ENCODE results near the gene PPP6C. TPM values are rescaled to one million over a fixed set of nuclear protein-coding genes. Genes with fewer than 3 reads are reported as not detected.

The PPP6C gene
- total and polyA plus RNA-seq, 2 donors (not counting 1 experiment from before 2014, with no cell fraction given): 12.7 to 47.9 TPM

DNA sequence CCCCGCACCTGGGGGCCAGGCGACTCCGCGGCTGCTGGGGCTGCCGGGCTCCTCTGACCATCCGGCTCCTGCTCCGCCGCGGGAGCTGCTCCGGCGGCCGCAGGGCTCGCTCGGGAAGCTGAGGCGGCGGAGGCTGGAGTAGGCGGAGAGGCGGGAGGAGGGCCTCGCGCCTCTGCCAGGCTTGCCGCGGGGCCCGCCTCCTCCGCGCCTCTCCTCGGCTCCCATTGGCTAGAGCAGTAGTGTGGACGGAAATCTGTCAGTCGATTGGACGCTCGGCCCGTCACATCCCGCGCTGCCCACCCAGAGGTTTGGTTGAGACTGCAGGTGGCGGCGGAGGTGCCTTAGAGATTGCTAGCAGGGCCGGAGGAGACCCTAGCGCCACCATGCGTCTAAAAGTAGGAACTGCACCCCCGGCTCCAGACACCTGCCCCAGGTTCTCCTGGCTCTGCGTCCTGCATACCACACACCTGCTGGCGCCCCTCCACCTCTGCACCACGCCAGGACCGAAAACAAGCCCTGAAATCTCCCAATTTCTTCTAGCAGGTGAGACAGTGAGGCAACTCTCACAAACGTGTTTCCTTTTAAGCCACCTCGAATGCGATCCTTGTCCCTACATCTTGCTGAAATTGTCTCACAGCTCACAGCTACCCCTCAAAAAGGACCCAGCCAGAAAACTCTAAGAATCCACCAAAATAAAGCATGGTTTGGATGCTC is 46.1 kb downstream of the PPP6C start, which contains the start of gene SCAI:
Gene SCAI, minus strand, starts transcription at position 152 of the 714 bp plus-strand sequence. Its CDS starts 91 bp downstream, at position 61.
- peak; percentile 97 to 99 for DNase-seq (ENCODE audit: low read depth in 2 of 2)
- H3K9ac ChIP-seq (ENCODE audit: insufficient read depth, low read length): peak within 1 kb of the TSS; percentile 41
- H3K27ac ChIP-seq (ENCODE audit: insufficient read depth, low read length): no peak within 1 kb of the TSS
- no peak within 1 kb of the TSS for H2AFZ ChIP-seq (ENCODE audit: low read length)
- H3K4me2 ChIP-seq (ENCODE audit: extremely low read depth, insufficient read depth, low read length): peak within 1 kb of the TSS; percentile 88
- peaks cover 9% of the 10 kb centered on the region for H3K4me1 ChIP-seq (ENCODE audit: control insufficient read depth, extremely low read depth, insufficient read depth, low read length)
- H4K20me1 ChIP-seq (ENCODE audit: control insufficient read depth, extremely low read depth, insufficient read depth, low read length): no peaks in the 10 kb centered on the region
- TF ChIP-seq EZH2 (IDR thresholded peaks at IDR 0.05; ENCODE audit: low read length, missing control alignments): no peak
- TF ChIP-seq, protein P1, sequence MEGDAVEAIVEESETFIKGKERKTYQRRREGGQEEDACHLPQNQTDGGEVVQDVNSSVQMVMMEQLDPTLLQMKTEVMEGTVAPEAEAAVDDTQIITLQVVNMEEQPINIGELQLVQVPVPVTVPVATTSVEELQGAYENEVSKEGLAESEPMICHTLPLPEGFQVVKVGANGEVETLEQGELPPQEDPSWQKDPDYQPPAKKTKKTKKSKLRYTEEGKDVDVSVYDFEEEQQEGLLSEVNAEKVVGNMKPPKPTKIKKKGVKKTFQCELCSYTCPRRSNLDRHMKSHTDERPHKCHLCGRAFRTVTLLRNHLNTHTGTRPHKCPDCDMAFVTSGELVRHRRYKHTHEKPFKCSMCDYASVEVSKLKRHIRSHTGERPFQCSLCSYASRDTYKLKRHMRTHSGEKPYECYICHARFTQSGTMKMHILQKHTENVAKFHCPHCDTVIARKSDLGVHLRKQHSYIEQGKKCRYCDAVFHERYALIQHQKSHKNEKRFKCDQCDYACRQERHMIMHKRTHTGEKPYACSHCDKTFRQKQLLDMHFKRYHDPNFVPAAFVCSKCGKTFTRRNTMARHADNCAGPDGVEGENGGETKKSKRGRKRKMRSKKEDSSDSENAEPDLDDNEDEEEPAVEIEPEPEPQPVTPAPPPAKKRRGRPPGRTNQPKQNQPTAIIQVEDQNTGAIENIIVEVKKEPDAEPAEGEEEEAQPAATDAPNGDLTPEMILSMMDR (conservative IDR thresholded peaks at IDR 0.05 in 1 of 2, IDR thresholded peaks at IDR 0.05 in 1 of 2; ENCODE audit: low read depth in 1 of 2, low read length in 2 of 2): peak; percentile 96
- no peaks in the 10 kb centered on the region for H3K36me3 ChIP-seq (ENCODE audit: control insufficient read depth, insufficient read depth, low read length)
- no peaks in the 10 kb centered on the region for H3K27me3 ChIP-seq (ENCODE audit: control insufficient read depth, insufficient read depth, low read length)
- peak within 1 kb of the TSS; percentile 23 to 75 (median 50) for H3K4me3 ChIP-seq (replicated peaks in 1 of 4; ENCODE audit: control extremely low read depth in 1 of 4, insufficient read depth in 1 of 4, low read depth in 3 of 4, low read length in 4 of 4)
- H3K9me3 ChIP-seq (ENCODE audit: control insufficient read depth, insufficient read depth, low read depth, low read length): no peaks in the 10 kb centered on the region
- peaks cover 2% of the 10 kb centered on the region for H3K79me2 ChIP-seq (ENCODE audit: control insufficient read depth, insufficient read depth, low read length)

DNA sequence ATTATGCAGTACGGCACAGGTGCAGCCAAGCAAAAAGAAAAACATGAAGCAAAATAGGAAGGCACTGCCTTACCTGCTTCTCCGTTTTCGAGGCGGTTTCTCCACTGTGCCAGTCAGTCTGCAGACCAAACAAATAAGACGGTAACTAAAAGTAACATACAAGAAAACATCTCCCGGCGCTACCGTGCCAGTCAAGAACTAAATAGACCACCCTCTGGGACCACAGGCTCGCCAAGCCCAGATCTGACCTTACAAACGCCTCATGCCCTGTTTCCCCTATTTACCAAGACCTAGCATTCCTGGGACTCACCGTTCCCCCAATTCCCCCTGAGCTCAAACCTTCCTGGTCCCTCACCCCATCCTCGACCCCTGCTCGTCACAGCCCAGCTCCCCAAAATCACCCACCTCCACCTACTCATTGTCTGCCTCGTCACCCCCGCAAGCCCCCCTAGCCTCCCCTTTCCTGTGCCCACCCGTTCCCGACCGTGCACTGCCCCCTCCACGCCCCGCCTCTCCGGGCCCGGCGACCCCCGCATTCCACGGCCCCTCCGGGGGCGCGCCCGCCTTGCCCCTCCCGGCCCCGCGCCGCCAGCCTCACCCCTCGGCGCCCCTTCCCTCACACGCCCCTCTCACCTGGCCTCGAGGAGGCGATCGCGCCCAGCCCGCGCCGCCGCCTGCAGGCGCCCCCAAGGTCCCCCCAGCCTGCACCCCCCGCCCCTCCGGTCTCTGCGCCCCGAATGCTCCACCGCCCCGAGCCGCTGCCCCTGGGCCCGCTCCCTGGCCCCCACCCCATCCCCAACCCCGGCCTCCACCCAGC is 46.8 kb downstream of the PPP6C start:
- Histone ChIP-seq H3K9ac (ENCODE audit: insufficient read depth, low read length) (peak overlapping the region; percentile 41), H3K79me2 (ENCODE audit: control insufficient read depth, insufficient read depth, low read length) (peaks cover 2% of the 10 kb centered on the region), H3K9me3 (ENCODE audit: control insufficient read depth, insufficient read depth, low read depth, low read length) (no peaks in the 10 kb centered on the region), H3K4me2 (ENCODE audit: extremely low read depth, insufficient read depth, low read length) (peak overlapping the region; percentile 88), H4K20me1 (ENCODE audit: control insufficient read depth, extremely low read depth, insufficient read depth, low read length) (no peaks in the 10 kb centered on the region), H3K4me3 (replicated peaks in 1 of 4; ENCODE audit: control extremely low read depth in 1 of 4, insufficient read depth in 1 of 4, low read depth in 3 of 4, low read length in 4 of 4) (peak overlapping the region; percentile 23 to 75 (median 50)), H3K4me1 (ENCODE audit: control insufficient read depth, extremely low read depth, insufficient read depth, low read length) (peaks cover 9% of the 10 kb centered on the region), H3K27me3 (ENCODE audit: control insufficient read depth, insufficient read depth, low read length) (no peaks in the 10 kb centered on the region), H3K36me3 (ENCODE audit: control insufficient read depth, insufficient read depth, low read length) (no peaks in the 10 kb centered on the region), H2AFZ (ENCODE audit: low read length) (no peak overlapping the region), H3K27ac (ENCODE audit: insufficient read depth, low read length) (no peak overlapping the region)
- no peak for DNase-seq (ENCODE audit: low read depth in 2 of 2)
- TF ChIP-seq, protein P1 (conservative IDR thresholded peaks at IDR 0.05 in 1 of 2, IDR thresholded peaks at IDR 0.05 in 1 of 2; ENCODE audit: low read depth in 1 of 2, low read length in 2 of 2): no peak

DNA sequence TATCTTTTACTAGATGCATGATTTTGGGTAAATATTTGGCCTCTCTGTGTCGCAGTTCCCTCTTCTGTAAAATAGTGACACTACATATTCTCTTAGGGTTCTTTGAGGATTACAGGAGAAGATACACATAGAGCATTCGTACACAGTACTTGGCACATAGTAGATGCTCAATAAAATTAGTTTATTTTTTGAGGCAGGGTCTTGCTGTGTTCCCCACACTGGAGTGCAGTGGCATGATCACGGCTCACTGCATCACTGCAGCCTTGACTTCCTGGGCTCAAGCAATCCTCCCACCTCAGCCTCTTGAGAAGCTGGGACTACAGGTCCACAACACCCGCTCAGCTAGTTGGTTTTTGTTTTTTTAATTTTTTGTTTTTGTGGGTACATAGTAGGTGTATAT is 47.9 kb downstream of the PPP6C start:
- H2AFZ ChIP-seq (ENCODE audit: low read length): no peak overlapping the region
- H3K79me2 ChIP-seq (ENCODE audit: control insufficient read depth, insufficient read depth, low read length): peaks cover 2% of the 10 kb centered on the region
- no peaks in the 10 kb centered on the region for H3K9me3 ChIP-seq (ENCODE audit: control insufficient read depth, insufficient read depth, low read depth, low read length)
- no peak for TF ChIP-seq EZH2 (IDR thresholded peaks at IDR 0.05; ENCODE audit: low read length, missing control alignments)
- TF ChIP-seq, protein P1 (conservative IDR thresholded peaks at IDR 0.05 in 1 of 2, IDR thresholded peaks at IDR 0.05 in 1 of 2; ENCODE audit: low read depth in 1 of 2, low read length in 2 of 2): no peak
- no peaks in the 10 kb centered on the region for H3K27me3 ChIP-seq (ENCODE audit: control insufficient read depth, insufficient read depth, low read length)
- no peak for DNase-seq (ENCODE audit: low read depth in 2 of 2)
- H4K20me1 ChIP-seq (ENCODE audit: control insufficient read depth, extremely low read depth, insufficient read depth, low read length): no peaks in the 10 kb centered on the region
- peak overlapping the region in 2 of 4 experiments; percentile 9 to 68 for H3K4me3 ChIP-seq (replicated peaks in 1 of 4; ENCODE audit: control extremely low read depth in 1 of 4, insufficient read depth in 1 of 4, low read depth in 3 of 4, low read length in 4 of 4)
- H3K36me3 ChIP-seq (ENCODE audit: control insufficient read depth, insufficient read depth, low read length): no peaks in the 10 kb centered on the region
- H3K4me1 ChIP-seq (ENCODE audit: control insufficient read depth, extremely low read depth, insufficient read depth, low read length): peaks cover 6% of the 10 kb centered on the region
- H3K9ac ChIP-seq (ENCODE audit: insufficient read depth, low read length): no peak overlapping the region
- no peak overlapping the region for H3K27ac ChIP-seq (ENCODE audit: insufficient read depth, low read length)
- peak overlapping the region; percentile 8 for H3K4me2 ChIP-seq (ENCODE audit: extremely low read depth, insufficient read depth, low read length)
